Heart right ventricle (tissue), 16 donors: ENCODE results near the gene UBLCP1. TPM values are rescaled to one million over a fixed set of nuclear protein-coding genes. Genes with fewer than 3 reads are reported as not detected.

Experiments used
- ATAC-seq, 8 donors: fragments of 200-7000 bp; cut with Tn5 transposase; one replicate each; pipeline ENCODE4 v1.9.1; 2020; ENCODE audit warnings: mild to moderate bottlenecking in 8 of 8, moderate library complexity in 8 of 8, moderate number of reproducible peaks in 1 of 8
- DNase-seq, 2 donors: peaks; one replicate each; pipeline ENCODE4 v3.0.0-alpha.2; 2020
- H3K27ac ChIP-seq, 10 donors: fragments of 200-600 bp; sonication (generic) in 2 of 10; one replicate each; pipeline versions ENCODE4 v1.5.0 to v1.8.0; 2020 to 2022; ENCODE audit warnings: mild to moderate bottlenecking in 3 of 10
- H3K27me3 ChIP-seq, 7 donors: fragments of 200-600 bp; one replicate each; pipeline ENCODE4 v1.8.0; 2021 to 2022; ENCODE audit warnings: mild to moderate bottlenecking in 2 of 7
- H3K36me3 ChIP-seq, 9 donors: fragments of 200-600 bp; sonication (generic) in 1 of 9; one replicate each; pipeline versions ENCODE4 v1.5.0 to v1.8.0; 2020 to 2022; ENCODE audit warnings: mild to moderate bottlenecking in 2 of 9
- H3K4me1 ChIP-seq, 9 donors: fragments of 200-600 bp; sonication (generic) in 1 of 9; one replicate each; pipeline versions ENCODE4 v1.5.0 to v1.8.0; 2020 to 2022; ENCODE audit warnings: mild to moderate bottlenecking in 4 of 9
- H3K4me3 ChIP-seq, 10 donors: fragments of 200-600 bp; sonication (generic) in 2 of 10; one replicate each; pipeline versions ENCODE4 v1.5.0 to v1.8.0; 2020 to 2022; ENCODE audit warnings: mild to moderate bottlenecking in 7 of 10, moderate library complexity in 2 of 10
- H3K9me3 ChIP-seq, 11 donors: fragments of 200-600 bp in 10 of 11; sonication (generic) in 2 of 11; one replicate each; pipeline versions ENCODE4 v1.5.0 to v1.8.0; 2013 to 2022; ENCODE audit warnings: mild to moderate bottlenecking in 2 of 11, control low read depth in 1 of 11, moderate library complexity in 1 of 11
- CTCF ChIP-seq, 9 donors: fragments of 200-600 bp; sonication (generic) in 2 of 9; IDR thresholded peaks; one replicate each; pipeline versions ENCODE4 v1.5.0 to v1.8.0; 2021 to 2022; ENCODE audit warnings: antibody characterized with exemption in 9 of 9, mild to moderate bottlenecking in 5 of 9, moderate library complexity in 1 of 9
- WGBS, 2 donors: extraction: QIAGEN DNeasy Blood & Tissue Kit; methylation state at CpG; one replicate each; pipeline ENCODE4 v1.1.7; 2013; ENCODE audit warnings: inconsistent platforms in 1 of 2; 5-methylcytosine and 5-hydroxymethylcytosine counted together
- intact Hi-C, 10 donors: fragments of 100-400 bp; cut with DNase I; formaldehyde crosslinking; loops; one replicate each; pipeline versions ENCODE4 v1.11.1 to v1.14.2; 2022
- polyA plus RNA-seq, 2 donors: library from polyadenylated mRNA; stranded (reverse); fragments of 200-250 nt; gene quantifications; one replicate each; pipeline ENCODE4 v1.2.3, GENCODE V29; 2013
- total RNA-seq, 10 donors: library from RNA; stranded (reverse); fragmentation: NEBNext Ultra II Directional in 3 of 10; extraction: Animal tissue kit (Norgen Biotek cat#: 25700) in 3 of 10; gene quantifications; one replicate each; pipeline versions ENCODE4 v1.2.1 to v1.2.4, GENCODE V29; 2021 to 2023
- donor health status: Arrhythmogenic right ventricular cardiomyopathy.
- donor health status: ischemic (EF 13 %, LVEDD 7.1; RV severe dilation, severe dysfunction).
- donor health status: healthy with polysubstance abuse.
- donor health status: DM: no; HTN: yes; CAD: no.
- donor health status: DM: no; HTN: no; CAD: no.
- donor health status: ischemic (EF 25% LVEDD 6.9; RV normal size, moderate dysfunction).
- donor health status: ischemic (EF 25% LVEDD 5.7; RV mildly dilated, moderate dysfunction).
- donor health status: healthy.
- donor health status: DM: yes; HTN: yes; CAD: no.
- donor health status: Ischemic cardiomyopathy.
- donor health status: ischemic (EF 35%, LVEDD 5.7; RV mildly dilated, moderate dysfunction).
- donor health status: nonischemic (EF 11% LVEDD 7.7; RV severe dilation, severe dysfunction).
- donor health status: DM: yes; HTN: yes; CAD: no.
- donor health status: PGD.
- donor health status: ischemic (EF 29% LVEDD 5.4; RV normal size, mild dysfunction).
- donor health status: nonischemic (EF 23%, LVEDD 6.1; RV moderate dilation, normal function).

UBLCP1 gene
- total and polyA plus RNA-seq, 12 donors = 11.6 to 20.9 (median 13.9) TPM

GRCh38 chr5:159269723-159270122, 6.6 kb downstream of the UBLCP1 start:
- DNase-seq (no peak), ATAC-seq (no peak)
- Histone ChIP-seq H3K4me1 (peaks cover 0 to 8% (median under 1%) of the 10 kb centered on the region in 9 donors), H3K27ac (no peak overlapping the region), H3K4me3 (no peak overlapping the region), H3K9me3 (peaks cover 0 to 4% (median 0%) of the 10 kb centered on the region in 11 donors), H3K27me3 (no peaks in the 10 kb centered on the region), H3K36me3 (peaks cover 0 to 66% (median 17%) of the 10 kb centered on the region in 9 donors)
- WGBS, 2 donors = 88 to 91% methylated on average over 2 of the region's 2 CpGs
- TF ChIP-seq CTCF (IDR thresholded peaks at IDR 0.05) = no peak
- intact Hi-C loops = loop anchor here in 2 of 10 donors (5.0 to 10.0 kb wide), 2 partner anchors 112 to 115 kb away; no protein-coding TSS in a partner anchor

- Histone ChIP-seq H3K36me3 (peaks cover 0 to 100% (median 25%) of the 10 kb centered on the region in 9 donors), H3K27me3 (no peaks in the 10 kb centered on the region), H3K9me3 (no peaks in the 10 kb centered on the region), H3K4me3 (no peak overlapping the region), H3K27ac (no peak overlapping the region), H3K4me1 (peaks cover 0 to 10% (median 0%) of the 10 kb centered on the region in 9 donors)
- DNase-seq (no peak), ATAC-seq (no peak)
- no peak for TF ChIP-seq CTCF (IDR thresholded peaks at IDR 0.05)
- intact Hi-C loops = no loop called here
Measured at GRCh38 chr5:159273923-159274322, 10.8 kb downstream of the UBLCP1 start.

- peaks cover 0 to 10% (median 0%) of the 10 kb centered on the region in 9 donors for H3K4me1 ChIP-seq
- intact Hi-C loops = no loop called here
- no peaks in the 10 kb centered on the region for H3K9me3 ChIP-seq
- DNase-seq = no peak
- ATAC-seq = no peak
- H3K36me3 ChIP-seq = peaks cover 0 to 100% (median 29%) of the 10 kb centered on the region in 9 donors
- peak overlapping the region in 1 of 10 donors; percentile 0 for H3K27ac ChIP-seq
- H3K4me3 ChIP-seq = no peak overlapping the region
- no peaks in the 10 kb centered on the region for H3K27me3 ChIP-seq
- TF ChIP-seq CTCF (IDR thresholded peaks at IDR 0.05) = no peak
Measured at GRCh38 chr5:159274676-159275075, 11.6 kb downstream of the UBLCP1 start.

- peaks cover 0 to 6% (median 0%) of the 10 kb centered on the region in 11 donors for H3K9me3 ChIP-seq
- DNase-seq = no peak
- WGBS, 2 donors = 56 to 62% methylated on average over 8 of the region's 8 CpGs
Measured at GRCh38 chr5:159286420-159287035, 23.4 kb downstream of the UBLCP1 start.

More at GRCh38 chr5:159286420-159287035, 23.4 kb downstream of the UBLCP1 start:
- Histone ChIP-seq H3K36me3 (peaks cover 0 to 41% (median 9%) of the 10 kb centered on the region in 9 donors), H3K4me3 (no peak overlapping the region), H3K27ac (no peak overlapping the region), H3K27me3 (no peaks in the 10 kb centered on the region), H3K4me1 (peaks cover 0 to 5% (median 0%) of the 10 kb centered on the region in 9 donors)
- peak in 1 of 8 donors; percentile 50 for ATAC-seq
- peak in 8 of 9 donors; percentile 32 to 67 (median 54) for TF ChIP-seq CTCF (IDR thresholded peaks at IDR 0.05)
- intact Hi-C loops = loop anchor here in 9 of 10 donors (5.0 to 10.0 kb wide), 5 partner anchors 678 to 701 kb away; no protein-coding TSS in a partner anchor
